Ovary (tissue), 3 donors: ENCODE results near the gene DIRAS1.

ENCODE experiments used
- EP300 ChIP-seq: sonication (generic); formaldehyde crosslinking; IDR thresholded peaks from one replicate; pipeline ENCODE4 v1.6.1; 2017; ENCODE audit warnings: antibody characterized with exemption
- POLR2A ChIP-seq: fragments of 450-650 bp; IDR thresholded peaks from one replicate; pipeline ENCODE4 v1.6.1; 2017; ENCODE audit warnings: antibody characterized with exemption, mild to moderate bottlenecking, moderate library complexity
- TF ChIP-seq, protein P1 (sequence below), 3 donors: fragments of 450-650 bp in 2 of 3; fragments of 200-600 bp in 1 of 3; IDR thresholded peaks; one replicate each; pipeline versions ENCODE4 v1.5.1 to v1.8.0; 2016 to 2022; ENCODE audit warnings: antibody characterized with exemption in 3 of 3, mild to moderate bottlenecking in 1 of 3
- donor health status: DM: no; HTN: no; CAD: no.

DNA sequence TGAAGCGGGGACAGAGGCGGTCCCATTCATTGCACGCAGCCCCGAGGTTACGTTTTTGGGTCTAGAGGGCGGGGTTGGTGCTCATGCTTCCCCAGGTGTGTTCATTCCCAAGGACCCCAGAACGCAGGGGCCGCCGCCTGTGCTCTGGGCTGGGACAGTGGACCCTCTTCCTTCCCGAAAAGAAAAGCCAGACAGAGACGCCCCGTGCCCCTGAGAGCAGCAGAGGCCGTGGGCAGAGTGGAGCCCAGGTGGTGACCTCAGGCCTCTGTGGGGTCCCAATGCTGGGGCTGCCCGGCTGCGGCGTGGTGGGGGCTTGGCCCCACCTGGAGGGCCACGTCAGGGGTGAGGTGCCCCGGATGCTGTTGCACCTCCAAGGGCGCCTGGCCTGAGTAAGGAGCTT lies 46.5 kb upstream of the DIRAS1 start:
- TF ChIP-seq, protein P1, sequence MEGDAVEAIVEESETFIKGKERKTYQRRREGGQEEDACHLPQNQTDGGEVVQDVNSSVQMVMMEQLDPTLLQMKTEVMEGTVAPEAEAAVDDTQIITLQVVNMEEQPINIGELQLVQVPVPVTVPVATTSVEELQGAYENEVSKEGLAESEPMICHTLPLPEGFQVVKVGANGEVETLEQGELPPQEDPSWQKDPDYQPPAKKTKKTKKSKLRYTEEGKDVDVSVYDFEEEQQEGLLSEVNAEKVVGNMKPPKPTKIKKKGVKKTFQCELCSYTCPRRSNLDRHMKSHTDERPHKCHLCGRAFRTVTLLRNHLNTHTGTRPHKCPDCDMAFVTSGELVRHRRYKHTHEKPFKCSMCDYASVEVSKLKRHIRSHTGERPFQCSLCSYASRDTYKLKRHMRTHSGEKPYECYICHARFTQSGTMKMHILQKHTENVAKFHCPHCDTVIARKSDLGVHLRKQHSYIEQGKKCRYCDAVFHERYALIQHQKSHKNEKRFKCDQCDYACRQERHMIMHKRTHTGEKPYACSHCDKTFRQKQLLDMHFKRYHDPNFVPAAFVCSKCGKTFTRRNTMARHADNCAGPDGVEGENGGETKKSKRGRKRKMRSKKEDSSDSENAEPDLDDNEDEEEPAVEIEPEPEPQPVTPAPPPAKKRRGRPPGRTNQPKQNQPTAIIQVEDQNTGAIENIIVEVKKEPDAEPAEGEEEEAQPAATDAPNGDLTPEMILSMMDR (IDR thresholded peaks at IDR 0.05), result no peak
- no peak for TF ChIP-seq POLR2A
- TF ChIP-seq EP300, result no peak
